K562 (cell line): ENCODE data around the gene MAP3K4.

ENCODE experiments used
- CTCF ChIP-seq, 3 experiments: IDR thresholded peaks in 2 of 3; conservative IDR thresholded peaks in 1 of 3; 2 replicates each; pipeline ENCODE4 v1.5.1; 2011 to 2012; ENCODE audit warnings: low read length in 3 of 3, mild to moderate bottlenecking in 3 of 3, control low read depth in 2 of 3, improper control_type of control experiment in 1 of 3, inconsistent platforms in 1 of 3, low read depth in 1 of 3, mixed read lengths in 1 of 3, moderate library complexity in 1 of 3; ENCODE audit not compliant: insufficient read depth in 2 of 3
- POLR2A ChIP-seq: fragments of 450-650 bp; conservative IDR thresholded peaks from 2 replicates; pipeline ENCODE4 v1.6.1; 2016
- ZBTB33 ChIP-seq: sonication (generic); formaldehyde crosslinking; IDR thresholded peaks from 2 replicates; pipeline ENCODE4 v1.8.1; 2023; ENCODE audit warnings: mild to moderate bottlenecking, missing genetic modification reagents
- ZNF224 ChIP-seq: sonication (generic); formaldehyde crosslinking; IDR thresholded peaks from 2 replicates; pipeline ENCODE4 v1.8.0; 2022; ENCODE audit warnings: mild to moderate bottlenecking, missing genetic modification reagents
- ZNF274 ChIP-seq: IDR thresholded peaks from 2 replicates; pipeline ENCODE4 v1.6.1; 2011; ENCODE audit warnings: low read depth, mild to moderate bottlenecking, low read length, moderate library complexity, borderline replicate concordance

- TF ChIP-seq ZBTB33 = no peak
- no peak for TF ChIP-seq POLR2A
- no peak for TF ChIP-seq ZNF224 (CRISPR knock-in tag)
- no peak for TF ChIP-seq ZNF274
- TF ChIP-seq CTCF (IDR thresholded peaks at IDR 0.05 in 2 of 3, conservative IDR thresholded peaks at IDR 0.05 in 1 of 3; ENCODE audit: insufficient read depth in 2 of 3, low read depth in 1 of 3, low read length in 3 of 3) = no peak
Measured at GRCh38 chr6:161031721-161032495, 40.3 kb downstream of the MAP3K4 start.
